Cardiac muscle cell (in vitro differentiated cells and primary cell): ENCODE measurements around the gene HTR1B. TPM values are rescaled to one million over a fixed set of nuclear protein-coding genes. Genes with fewer than 3 reads are reported as not detected.
A peak's percentile ranks its signal among the peaks of the same experiment; 100 is the strongest.

Experiments used
- DNase-seq, 2 donors: peaks; one replicate each; pipeline versions ENCODE4 v3.0.0 to v3.0.0-alpha.2; 2010 to 2017; ENCODE audit warnings: low read depth in 1 of 2, low spot score in 1 of 2
- H3K27ac ChIP-seq: fragments of 200-600 bp; sonication (generic); 2 replicates; pipeline ENCODE4 v1.5.1; 2016
- H3K27me3 ChIP-seq: fragments of 200-600 bp; sonication (generic); 2 replicates; pipeline ENCODE4 v1.6.0; 2016; ENCODE audit warnings: control low read depth
- H3K36me3 ChIP-seq: fragments of 200-600 bp; sonication (generic); 2 replicates; pipeline ENCODE4 v1.5.1; 2016; ENCODE audit warnings: control low read depth
- H3K4me1 ChIP-seq: fragments of 200-600 bp; sonication (generic); 2 replicates; pipeline ENCODE4 v1.8.1; 2017; ENCODE audit warnings: low read depth, mild to moderate bottlenecking, mixed run types
- H3K4me3 ChIP-seq: fragments of 200-600 bp; sonication (generic); 2 replicates; pipeline ENCODE4 v1.5.1; 2016; ENCODE audit warnings: mild to moderate bottlenecking
- H3K9me3 ChIP-seq: fragments of 200-600 bp; sonication (generic); 2 replicates; pipeline ENCODE4 v1.5.1; 2017; ENCODE audit warnings: low read depth, mild to moderate bottlenecking, control low read depth
- CTCF ChIP-seq: IDR thresholded peaks from 2 replicates; pipeline ENCODE4 v1.5.1; 2012; ENCODE audit warnings: low read depth, mild to moderate bottlenecking, low read length
- polyA plus RNA-seq: library from polyadenylated mRNA; unstranded; fragments of >200 nt; fragmentation: Nextera tagmentation; extraction: Ambion mirVana; gene quantifications from 2 replicates; pipeline ENCODE4 v1.2.1, GENCODE V29; 2016
- total RNA-seq: library from RNA; depleted of rRNA; stranded (reverse); fragments of >200 nt; gene quantifications from 2 replicates; pipeline ENCODE4 v1.2.3, GENCODE V29; 2016

HTR1B gene
- total and polyA plus RNA-seq, 2 experiments from 2014 or later: 0.97 to 6.4 TPM

- Histone ChIP-seq H3K4me3 (no peak overlapping the region), H3K27me3 (no peaks in the 10 kb centered on the region), H3K9me3 (no peaks in the 10 kb centered on the region), H3K4me1 (peaks cover 10% of the 10 kb centered on the region), H3K36me3 (no peaks in the 10 kb centered on the region), H3K27ac (no peak overlapping the region)
- peak in 1 of 2 donors; percentile 23 for DNase-seq
- no peak for TF ChIP-seq CTCF
These were observed 8.0 kb downstream of the HTR1B start for GRCh38 chr6:77455271-77455670.

GRCh38 chr6:77454386-77454785, 8.9 kb downstream of the HTR1B start:
- Histone ChIP-seq H3K4me3 (no peak overlapping the region), H3K9me3 (no peaks in the 10 kb centered on the region), H3K4me1 (peaks cover 4% of the 10 kb centered on the region), H3K27ac (no peak overlapping the region), H3K36me3 (no peaks in the 10 kb centered on the region), H3K27me3 (no peaks in the 10 kb centered on the region)
- no peak for DNase-seq
- no peak for TF ChIP-seq CTCF

GRCh38 chr6:77451466-77451865, 11.8 kb downstream of the HTR1B start:
- H3K4me1 ChIP-seq: no peaks in the 10 kb centered on the region
- DNase-seq: no peak
- H3K27ac ChIP-seq: no peak overlapping the region
- no peaks in the 10 kb centered on the region for H3K9me3 ChIP-seq
- TF ChIP-seq CTCF: no peak
- no peaks in the 10 kb centered on the region for H3K36me3 ChIP-seq
- no peak overlapping the region for H3K4me3 ChIP-seq
- H3K27me3 ChIP-seq: no peaks in the 10 kb centered on the region

- Histone ChIP-seq H3K9me3 (no peaks in the 10 kb centered on the region), H3K27ac (no peak overlapping the region), H3K4me1 (no peaks in the 10 kb centered on the region), H3K36me3 (no peaks in the 10 kb centered on the region), H3K4me3 (no peak overlapping the region), H3K27me3 (no peaks in the 10 kb centered on the region)
- TF ChIP-seq CTCF: peak; percentile 58
- DNase-seq: peak in 1 of 2 donors; percentile 73
These were observed 12.4 kb downstream of the HTR1B start for GRCh38 chr6:77450924-77451323.

- H3K4me1 ChIP-seq: no peaks in the 10 kb centered on the region
- DNase-seq: no peak
- no peaks in the 10 kb centered on the region for H3K27me3 ChIP-seq
- H3K9me3 ChIP-seq: no peaks in the 10 kb centered on the region
- no peak overlapping the region for H3K27ac ChIP-seq
- no peak for TF ChIP-seq CTCF
- H3K4me3 ChIP-seq: no peak overlapping the region
- no peaks in the 10 kb centered on the region for H3K36me3 ChIP-seq
These were observed 14.7 kb downstream of the HTR1B start for GRCh38 chr6:77448546-77448945.

- no peaks in the 10 kb centered on the region for H3K36me3 ChIP-seq
- no peak overlapping the region for H3K27ac ChIP-seq
- no peak for TF ChIP-seq CTCF
- H3K27me3 ChIP-seq: no peaks in the 10 kb centered on the region
- no peak overlapping the region for H3K4me3 ChIP-seq
- no peaks in the 10 kb centered on the region for H3K4me1 ChIP-seq
- peak in 1 of 2 donors; percentile 60 for DNase-seq
- no peaks in the 10 kb centered on the region for H3K9me3 ChIP-seq
These were observed 16.0 kb downstream of the HTR1B start for GRCh38 chr6:77447254-77447653.
